ENCODE results near the gene RAP1GAP2.

Gene RAP1GAP2

DNA sequence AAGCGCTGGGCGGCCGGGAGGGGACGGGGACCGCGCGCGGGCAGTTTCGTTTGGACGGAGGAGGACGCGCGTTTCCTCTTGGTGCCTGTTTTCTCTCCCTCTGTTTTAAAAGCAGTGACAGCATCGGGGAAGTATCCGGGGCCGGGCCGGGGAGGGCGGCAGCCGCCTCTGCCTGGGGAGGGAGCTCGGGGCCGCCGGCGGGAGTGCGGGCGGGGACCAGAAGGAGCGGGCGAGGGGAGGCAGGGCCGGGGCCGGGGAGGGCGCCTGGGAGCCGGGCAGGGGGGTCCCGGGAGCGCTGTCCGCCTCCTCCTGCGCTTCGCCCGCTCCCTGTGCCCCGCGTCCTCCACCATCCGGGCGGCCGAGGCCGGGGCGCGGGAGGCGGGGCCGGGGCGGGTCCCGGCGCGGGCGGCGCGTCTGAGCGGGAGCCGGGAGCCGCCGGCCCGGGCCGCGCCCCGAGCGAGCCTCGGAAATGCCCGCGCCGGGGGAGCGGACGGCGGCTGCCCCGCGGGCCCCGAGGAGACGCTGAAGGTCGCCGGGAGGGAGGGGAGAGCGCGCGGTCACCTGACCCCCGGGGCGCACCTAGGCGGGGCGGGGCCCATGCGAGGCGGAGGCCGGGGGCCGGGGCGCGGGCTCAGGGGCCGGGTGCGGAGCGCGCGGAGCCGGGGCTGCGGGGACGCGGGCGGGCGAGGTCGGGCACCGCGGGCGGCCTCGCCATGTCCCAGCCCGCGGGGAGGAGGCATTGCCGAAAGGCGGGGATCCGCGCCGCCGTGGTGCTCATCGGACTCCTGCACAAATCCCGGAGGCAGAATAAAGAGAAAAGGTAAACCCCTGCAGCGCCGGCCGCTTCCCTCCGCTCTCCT lies 57.3 kb downstream of the RAP1GAP2 start:
- DNase-seq (ENCODE audit: low read depth) = peak; percentile 7

DNA sequence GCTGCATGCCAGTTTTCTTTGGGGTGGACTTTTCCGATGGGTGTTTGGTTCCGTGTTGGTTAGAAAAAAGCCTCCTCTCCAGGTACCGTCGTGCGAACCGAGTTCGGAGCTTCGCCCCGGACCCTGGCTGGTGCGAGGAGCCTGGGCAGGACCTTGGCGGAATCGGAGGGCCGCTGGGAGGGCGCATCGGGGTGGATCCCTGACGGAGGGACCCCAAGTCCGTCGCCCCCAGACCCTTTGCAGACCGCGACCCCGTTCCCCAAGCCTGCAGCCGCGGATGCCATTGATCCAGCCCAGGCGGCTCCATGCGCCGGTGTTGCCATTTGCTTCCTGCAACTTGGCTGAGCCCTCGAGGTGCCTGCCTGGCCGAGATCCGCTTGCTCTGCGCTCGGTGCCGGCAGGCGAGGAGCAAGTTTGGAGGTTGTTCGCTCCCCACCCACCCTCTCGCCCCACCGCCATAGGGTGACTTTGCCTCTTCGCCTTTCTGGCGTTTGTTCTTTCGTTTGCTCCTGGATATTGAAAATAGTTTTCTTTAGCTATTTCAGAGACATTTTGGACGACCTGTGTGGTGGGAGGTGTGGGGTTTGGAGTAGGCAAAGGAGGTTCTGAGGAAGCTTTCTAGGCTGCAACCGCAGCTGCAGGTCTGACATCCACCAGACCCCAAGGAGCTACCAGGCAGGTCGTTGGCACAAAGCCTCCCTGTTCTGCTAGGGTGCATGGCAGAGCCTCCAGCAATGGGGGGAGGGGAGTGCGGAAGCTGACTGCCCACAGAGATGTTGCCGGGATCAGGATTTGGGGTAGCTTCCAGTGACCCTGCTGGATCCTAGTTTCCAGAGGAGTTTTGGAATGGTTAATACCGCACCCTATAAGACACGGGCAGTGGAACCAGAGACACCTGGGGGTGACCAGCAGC lies 58.2 kb downstream of the RAP1GAP2 start:
- DNase-seq (ENCODE audit: low read depth) = no peak

DNA sequence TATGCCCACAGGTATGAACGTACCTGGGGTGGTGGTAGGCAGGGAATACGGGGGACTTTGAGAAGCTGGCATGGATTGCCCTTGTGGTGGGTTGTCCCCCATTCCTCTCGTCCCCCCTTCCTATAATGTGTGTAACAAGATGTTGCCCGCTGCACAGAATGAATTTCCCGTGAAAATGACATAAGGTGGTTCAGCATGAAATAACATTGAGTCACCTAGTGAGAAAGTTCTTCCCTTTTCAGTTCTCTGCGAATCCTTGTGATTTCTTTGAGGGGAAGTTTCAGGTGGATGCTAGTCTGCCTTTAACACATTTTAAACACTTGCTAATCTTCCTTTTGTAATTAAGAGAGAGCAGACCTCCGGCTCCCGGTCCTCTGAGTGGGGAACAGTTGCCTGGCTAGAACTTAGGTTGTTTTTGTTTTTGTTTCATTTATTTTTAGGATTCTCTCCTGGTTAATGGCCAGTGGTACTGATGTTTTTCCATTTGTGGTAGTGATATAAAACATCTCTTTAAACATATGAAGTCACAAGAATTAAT lies 58.9 kb downstream of the RAP1GAP2 start:
- DNase-seq (ENCODE audit: low read depth) = no peak

DNA sequence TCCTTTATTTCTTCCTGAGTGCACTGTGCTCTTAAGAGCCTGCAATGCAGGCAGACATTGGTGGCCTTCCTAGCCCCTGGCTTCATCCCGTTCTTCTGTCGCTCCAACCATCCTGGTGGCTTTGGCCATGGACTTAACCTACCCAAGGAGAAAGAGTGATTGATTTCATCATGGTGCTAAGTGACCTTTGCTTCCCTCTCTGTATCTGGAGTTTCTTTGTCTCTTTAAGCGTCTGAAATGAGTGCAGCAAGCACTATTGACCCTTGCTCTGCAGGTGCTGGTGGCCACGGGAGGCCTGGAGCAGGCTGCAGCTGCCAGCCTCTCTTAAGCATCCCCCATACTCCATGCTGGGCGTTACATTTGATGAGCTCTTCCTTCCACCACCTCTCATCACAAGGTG lies 60.5 kb downstream of the RAP1GAP2 start:
- DNase-seq (ENCODE audit: low read depth) = no peak

DNA sequence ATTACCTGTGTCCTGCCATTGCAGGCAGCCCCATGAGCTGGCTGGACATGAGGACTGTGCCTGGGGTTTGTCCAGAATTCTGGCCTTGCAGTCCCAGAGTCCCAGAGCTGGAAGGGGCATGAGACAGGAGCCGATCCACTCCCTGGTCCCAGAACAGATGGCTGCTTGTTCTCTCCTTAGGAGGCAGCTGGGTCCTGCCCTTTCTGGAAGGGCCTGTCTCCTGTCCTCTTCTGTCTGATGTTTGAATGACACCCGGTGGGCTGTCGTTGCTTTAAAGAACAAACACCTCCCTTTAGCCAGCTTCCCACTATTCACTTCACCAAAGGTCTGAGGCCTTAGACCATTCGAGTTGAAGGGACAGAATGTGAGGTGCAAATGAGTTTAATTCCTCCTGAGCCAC lies 63.8 kb downstream of the RAP1GAP2 start:
- DNase-seq (ENCODE audit: low read depth) = no peak

DNA sequence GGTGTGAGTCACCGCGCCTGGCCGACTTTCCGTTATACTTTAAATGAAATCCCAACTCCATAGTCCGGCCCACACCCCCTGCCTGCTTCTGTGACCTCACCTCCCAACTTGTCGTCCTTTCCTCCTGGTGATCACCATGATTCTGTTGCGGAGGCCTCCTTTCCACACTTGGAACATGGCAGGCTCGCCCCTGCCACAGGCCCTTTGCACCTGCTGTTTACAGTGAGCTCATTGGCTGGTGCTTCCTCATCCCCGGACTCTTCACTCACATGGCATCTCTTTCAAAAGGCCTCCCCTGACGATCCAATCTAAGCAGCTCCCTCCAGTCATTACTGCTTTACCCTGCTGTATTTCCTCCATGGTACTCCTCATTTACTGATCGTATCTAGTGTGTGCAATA lies 64.6 kb downstream of the RAP1GAP2 start:
- DNase-seq (ENCODE audit: low read depth) = no peak

DNA sequence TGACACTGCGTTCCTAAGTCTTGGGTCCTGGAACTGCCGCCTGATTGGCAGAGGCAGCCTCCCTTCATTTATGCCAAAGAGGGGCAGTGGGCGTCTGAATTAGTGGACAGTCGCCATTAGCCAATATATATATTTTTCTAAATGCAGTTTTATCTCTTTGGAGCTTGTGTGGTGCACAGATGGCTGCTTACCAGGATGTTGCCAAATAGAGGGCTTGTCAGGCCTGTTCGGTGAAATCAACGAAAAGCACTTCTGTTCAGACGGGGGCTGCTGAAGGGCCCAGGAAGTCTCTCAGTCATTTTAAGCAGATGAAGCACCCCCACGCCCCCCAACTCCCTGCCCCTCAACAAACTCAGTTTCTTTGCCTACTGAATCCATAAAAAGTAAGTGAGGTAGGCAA lies 66.0 kb downstream of the RAP1GAP2 start:
- DNase-seq (ENCODE audit: low read depth) = no peak

DNA sequence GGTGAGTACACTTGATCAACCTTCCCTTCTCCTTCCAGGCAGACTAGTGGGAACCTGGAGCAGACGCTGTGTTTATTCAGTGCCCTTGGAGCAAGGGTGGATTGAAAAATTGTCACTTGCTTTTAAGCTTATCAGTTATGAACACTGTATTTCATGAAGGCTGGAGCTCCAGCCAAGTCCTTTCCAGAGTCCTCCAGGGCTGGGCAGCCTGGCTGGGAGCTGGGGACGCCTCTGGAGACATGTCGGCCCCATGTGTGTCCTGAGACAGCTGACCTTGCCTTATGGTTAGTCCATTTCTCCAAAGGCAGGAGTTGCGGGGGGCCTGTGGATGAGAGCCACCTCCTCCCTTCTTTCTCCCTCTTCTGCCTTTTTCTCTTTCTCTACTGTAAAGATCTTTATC lies 67.0 kb downstream of the RAP1GAP2 start:
- DNase-seq (ENCODE audit: low read depth) = no peak

DNA sequence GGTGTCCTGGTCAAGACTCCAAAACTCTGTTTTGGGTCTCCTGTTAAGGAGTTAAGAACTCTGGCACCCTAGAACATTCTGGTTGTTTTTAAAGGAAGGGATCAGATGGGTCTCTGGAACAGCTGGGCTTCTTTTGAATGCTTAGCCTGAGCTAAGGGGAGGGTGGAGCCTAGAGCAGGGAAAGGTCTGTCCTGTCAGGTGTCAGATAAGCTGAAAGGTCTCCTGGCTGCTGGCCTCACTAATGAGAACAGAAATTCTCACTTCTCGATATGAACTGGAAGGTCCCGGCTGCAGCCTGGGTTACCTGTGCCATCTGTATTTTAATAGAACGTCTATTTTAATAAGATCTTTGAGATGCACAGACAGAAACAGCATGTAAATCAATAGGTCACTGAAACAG lies 69.0 kb downstream of the RAP1GAP2 start:
- no peak for DNase-seq (ENCODE audit: low read depth)

DNA sequence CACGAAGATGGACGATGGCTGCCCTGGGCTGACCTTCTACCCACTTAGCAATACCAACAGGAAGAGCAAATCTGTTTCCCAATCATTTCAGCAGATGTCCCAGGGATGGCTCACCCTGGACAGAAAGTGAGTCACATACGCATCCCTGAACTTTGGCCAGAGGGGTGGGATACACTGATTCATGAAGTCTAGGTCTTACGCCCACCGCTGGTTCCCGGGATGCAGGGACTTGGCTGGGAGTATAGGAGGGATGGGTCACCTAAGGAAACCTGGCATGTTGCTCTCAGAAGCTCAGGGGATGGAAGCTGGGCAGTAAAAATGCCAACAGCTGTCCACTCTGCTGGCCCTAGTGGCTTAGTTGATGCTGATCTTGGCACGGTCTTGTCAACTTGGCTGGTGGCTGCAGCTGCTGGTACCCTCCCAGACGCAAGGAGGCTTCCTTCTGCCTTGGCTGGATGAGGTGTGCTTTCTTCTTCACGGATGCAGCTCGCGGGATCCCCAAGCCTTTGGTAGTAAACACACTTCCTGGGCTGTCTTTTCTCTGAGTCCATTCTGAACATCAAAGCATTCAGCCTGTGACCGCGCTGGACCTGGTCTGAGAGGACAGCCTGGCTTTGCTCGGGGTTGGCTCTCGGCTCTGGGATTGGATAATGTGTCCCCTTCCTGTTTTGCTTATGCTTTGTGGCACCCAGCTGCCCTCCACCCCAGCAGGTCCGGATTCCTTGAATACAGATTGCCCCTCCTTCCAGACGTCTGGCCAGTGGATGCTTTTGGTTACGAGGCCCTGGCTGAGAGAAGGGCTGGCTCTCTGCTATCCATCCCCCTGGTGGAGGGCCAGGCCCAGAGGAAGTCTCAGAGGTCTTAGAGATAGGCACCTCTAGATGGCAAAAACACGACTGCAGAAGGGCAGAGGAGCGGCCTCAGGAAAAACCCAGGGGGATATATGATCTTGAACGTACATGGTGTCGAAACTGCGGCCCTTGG lies 71.5 kb downstream of the RAP1GAP2 start:
- DNase-seq (ENCODE audit: low read depth) = no peak

DNA sequence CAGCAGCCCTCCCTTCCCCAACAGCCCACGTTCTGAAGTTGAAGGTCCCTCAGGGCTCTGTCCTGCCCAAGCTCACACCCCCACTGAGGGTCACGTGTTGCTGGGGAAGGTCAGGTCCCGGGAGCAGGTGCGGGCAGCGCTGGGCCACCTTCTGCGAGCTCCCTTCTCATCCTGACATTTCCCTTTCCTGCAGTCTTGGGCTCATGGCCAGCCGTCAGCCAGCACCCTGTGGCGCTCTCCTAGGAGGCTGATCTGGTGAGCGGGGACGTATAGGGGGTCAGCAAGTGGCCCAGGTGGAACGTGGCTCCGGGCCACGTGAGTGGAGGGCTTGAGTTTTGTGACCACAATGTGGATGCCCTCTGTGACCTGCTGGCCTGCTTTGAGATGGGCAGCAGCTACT lies 73.4 kb downstream of the RAP1GAP2 start:
- DNase-seq (ENCODE audit: low read depth) = no peak

DNA sequence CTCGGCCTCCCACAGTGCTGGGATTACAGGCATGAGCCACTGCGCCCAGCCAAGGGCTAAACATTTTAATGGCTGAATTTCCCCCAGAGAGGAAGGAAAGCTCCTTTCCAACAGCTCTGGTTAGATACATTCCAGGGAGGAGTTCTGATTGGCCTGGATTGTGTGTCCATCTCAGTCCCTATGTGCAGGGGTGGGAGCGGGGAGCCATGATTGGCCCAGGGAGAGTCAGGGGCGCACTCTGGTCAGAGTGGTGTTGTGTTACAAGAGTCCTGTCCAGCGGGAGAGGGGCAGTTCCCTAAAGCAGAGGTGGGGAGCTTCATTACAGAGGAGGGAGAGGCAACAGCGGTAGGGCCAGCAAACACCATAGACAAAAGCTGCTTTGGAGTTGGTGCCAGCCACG lies 75.0 kb downstream of the RAP1GAP2 start:
- DNase-seq (ENCODE audit: low read depth) = no peak

DNA sequence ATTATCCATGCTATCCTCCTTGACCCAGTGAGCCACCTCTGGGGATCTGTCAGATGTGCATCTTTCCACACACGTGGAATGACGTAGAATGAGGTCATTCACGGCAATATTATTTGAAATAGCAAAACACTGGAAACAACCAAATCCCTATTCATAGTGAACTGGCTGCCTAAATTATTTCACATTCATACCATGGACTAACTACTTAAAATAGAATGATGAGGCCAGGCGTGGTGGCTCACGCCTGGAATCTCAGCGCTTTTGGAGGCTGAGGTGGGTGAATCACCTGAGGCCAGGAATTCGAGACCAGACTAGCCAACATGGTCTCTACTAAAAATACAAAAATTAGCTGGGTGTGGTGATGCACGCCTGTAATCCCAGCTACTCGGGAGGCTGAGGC lies 75.5 kb downstream of the RAP1GAP2 start:
- DNase-seq (ENCODE audit: low read depth) = no peak

DNA sequence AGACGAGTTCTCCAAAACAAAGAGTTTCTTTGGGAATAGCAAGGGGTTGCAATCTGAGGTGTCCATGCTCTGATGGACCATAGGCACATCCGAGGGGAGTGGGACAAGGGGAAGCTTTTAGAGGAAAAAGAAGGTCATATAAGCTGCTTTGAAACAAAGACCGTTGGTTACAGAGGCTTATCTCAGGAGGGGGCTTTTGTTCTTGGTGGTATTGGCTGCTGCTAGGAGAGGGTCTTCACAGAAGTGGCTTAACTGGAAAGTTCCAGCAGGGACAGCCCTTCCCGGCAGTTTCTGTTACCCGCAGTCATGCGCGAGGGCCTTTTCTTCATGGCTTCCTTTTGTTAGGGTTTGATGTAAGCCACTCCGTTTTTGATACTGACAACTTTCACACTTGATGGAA lies 76.0 kb downstream of the RAP1GAP2 start:
- DNase-seq (ENCODE audit: low read depth) = no peak

DNA sequence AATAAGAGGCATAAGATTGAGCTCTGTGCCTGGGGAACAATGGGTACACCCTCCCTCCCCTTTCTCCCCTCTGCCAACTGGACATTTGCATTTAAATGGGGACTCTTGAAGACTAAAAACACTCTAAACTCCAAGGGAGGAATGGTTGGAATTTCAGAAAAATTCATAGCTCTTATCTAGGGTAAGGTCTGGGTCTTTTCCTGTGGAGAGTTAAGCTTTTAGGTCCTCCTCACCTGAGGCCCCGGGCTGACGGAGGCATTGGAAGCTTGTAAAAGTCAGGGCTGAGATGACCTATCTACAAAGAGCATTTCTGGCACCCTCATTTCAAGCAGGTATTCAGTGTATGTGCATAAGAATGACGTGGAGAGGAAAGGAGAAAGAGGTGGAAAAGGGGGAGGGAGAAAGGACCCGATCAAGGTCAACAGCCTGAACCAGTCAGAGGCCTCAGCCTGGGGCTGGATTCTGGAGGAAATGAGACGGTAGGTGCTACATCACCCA lies 78.0 kb downstream of the RAP1GAP2 start:
- DNase-seq (ENCODE audit: low read depth) = no peak

DNA sequence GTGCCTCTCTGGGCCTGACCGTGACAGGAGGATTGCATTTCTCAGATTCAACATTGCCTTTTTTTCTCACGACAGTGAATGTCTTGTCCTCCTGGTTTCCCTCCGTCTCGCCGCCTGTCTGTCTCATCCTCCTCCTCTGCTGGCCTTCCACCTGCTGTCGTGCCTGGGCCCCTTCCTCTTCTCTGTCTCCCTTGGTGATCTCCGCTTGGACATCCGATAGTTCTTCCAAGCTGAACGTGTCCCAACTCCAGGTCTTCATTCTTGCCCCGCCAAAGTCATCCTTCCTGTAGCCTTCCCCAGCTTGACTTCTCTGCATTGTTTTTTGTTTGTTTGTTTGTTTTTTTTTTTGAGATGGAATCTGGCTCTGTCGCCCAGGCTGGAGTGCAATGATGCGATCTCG lies 79.4 kb downstream of the RAP1GAP2 start:
- no peak for DNase-seq (ENCODE audit: low read depth)

DNA sequence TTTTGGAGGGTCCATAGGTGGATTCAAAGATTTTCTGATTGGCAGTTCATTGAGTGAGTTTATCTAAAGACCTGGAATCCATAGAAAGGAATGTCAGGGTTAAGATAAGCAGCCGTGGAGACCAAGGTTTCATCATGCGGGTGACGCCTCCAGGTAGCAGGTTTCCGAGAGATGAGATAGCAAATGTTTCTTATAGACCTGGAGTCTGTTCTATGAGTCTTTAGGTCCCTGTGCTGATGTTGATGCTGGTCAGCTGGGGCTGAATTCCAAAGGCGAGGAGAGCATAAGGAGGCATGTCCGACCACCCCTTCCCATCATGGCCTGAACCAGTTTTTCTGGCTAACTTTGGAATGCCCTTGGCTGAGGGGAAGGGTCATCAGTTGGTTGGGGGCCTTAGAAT lies 80.2 kb downstream of the RAP1GAP2 start:
- DNase-seq (ENCODE audit: low read depth) = no peak

DNA sequence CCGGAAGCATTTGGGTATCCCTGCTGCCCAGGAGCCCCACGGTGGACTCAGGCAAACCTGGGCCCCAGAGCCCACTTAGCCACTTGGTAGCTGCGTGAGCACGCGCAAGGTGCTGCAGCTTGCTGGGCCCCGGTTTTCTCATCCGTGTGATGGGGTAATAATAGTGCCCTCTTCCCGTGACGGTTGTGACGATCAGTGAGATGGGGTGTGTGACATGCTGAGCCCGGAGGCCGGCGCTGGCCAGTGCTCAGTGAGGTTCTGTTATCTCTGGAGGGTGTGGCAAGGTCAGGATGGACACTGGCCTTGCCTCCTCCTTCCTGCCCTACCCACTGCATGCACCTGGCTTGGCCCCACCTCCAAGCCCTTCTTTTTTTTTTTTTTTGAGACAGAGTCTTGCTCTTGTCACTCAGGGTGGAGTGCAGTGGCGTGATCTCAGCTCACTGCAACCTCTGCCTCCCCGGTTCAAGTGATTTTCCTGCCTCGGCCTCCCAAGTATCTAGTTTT lies 82.6 kb downstream of the RAP1GAP2 start:
- no peak for DNase-seq (ENCODE audit: low read depth)

DNA sequence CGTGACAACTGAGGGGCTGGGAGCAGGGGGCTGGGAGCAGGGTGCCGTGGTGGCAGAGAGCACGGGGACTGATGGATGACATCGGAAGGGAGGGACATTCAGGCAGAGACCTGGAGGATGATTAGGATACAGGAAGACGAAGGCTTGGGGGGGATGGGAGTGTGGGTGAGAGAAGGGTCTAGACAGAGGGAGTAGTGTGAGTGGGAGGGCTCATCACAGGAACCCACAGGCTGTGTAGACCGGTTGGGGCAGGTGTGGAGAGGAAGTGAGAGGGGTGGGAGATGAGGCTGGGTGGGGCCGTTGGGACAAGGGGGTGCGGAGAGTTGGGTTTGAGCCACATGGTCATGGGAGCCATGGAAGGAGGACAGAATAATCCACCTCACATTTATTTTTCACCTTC lies 83.8 kb downstream of the RAP1GAP2 start:
- no peak for DNase-seq (ENCODE audit: low read depth)

DNA sequence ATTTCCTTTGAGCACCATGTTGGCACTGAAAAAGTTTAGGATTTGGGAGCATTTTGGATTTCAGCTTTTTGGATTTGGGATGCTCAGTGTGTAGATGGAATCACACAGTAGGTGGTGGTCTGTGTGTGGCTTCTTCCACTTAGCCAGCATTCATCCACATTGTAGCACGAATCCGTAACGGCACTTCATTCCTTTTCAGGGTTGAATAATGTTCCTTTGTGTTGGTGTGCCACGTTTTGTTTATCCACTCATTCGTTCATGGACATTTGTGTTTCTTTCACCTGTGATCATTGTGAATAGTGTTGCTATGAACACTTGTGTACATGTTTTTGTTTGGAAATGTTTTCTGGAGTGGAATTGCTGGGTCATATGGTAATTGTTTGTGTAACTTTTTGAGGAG lies 85.1 kb downstream of the RAP1GAP2 start:
- DNase-seq (ENCODE audit: low read depth) = no peak

DNA sequence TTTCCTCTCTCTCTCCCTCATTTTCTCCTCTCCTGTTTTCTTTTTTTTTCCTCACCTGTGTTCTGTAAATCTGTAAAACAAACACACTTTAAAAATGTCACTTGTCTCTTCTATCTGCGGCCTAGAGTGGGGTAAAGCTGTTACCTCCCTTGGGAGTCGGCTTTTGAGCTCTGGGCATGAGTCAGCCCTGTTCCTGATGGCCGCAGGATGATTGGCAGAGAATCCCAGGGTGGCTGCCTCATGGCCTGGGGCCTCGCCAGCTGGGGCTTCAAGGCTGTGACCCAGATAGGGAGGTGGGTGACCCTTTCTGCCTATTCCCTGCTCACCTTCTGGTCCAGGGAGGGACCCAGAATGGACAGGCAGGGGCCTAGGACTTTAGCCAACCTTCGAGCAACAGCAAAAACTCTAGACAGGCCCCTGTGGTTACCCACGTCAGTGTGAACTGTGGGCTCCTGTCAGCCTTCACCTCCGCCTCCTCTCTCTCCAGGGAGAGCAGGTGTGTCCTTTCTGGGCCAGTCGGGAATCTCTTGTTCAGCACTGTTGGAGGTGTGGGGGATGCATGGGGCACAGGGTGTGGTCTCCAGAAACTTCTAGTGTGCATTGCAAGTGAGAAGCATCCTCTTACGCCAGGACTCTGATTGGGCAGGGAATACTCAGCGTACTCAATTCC lies 87.4 kb downstream of the RAP1GAP2 start:
- DNase-seq (ENCODE audit: low read depth) = no peak
